T-helper 1 cell (primary cell): ENCODE data around the gene KIRREL3.

Source experiments
- DNase-seq, 5 donors: peaks; one replicate each; pipeline ENCODE4 v3.0.0-alpha.2; 2012 to 2020

Gene KIRREL3

GRCh38 chr11:126548581-126549550 lies 451.7 kb downstream of the KIRREL3 start:
- DNase-seq: no peak

- no peak for DNase-seq
These were observed 452.9 kb downstream of the KIRREL3 start for GRCh38 chr11:126547691-126548090.

GRCh38 chr11:126547161-126547560 lies 453.4 kb downstream of the KIRREL3 start:
- no peak for DNase-seq

- DNase-seq: no peak
These were observed 453.9 kb downstream of the KIRREL3 start for GRCh38 chr11:126546694-126547093.

GRCh38 chr11:126546191-126546590 lies 454.4 kb downstream of the KIRREL3 start:
- DNase-seq: no peak

- no peak for DNase-seq
These were observed 455.5 kb downstream of the KIRREL3 start for GRCh38 chr11:126545057-126545555.

- no peak for DNase-seq
These were observed 456.2 kb downstream of the KIRREL3 start for GRCh38 chr11:126544108-126545056.

- DNase-seq: no peak
These were observed 456.9 kb downstream of the KIRREL3 start for GRCh38 chr11:126543691-126544090.

GRCh38 chr11:126542334-126543015 lies 458.1 kb downstream of the KIRREL3 start:
- DNase-seq: no peak

GRCh38 chr11:126538071-126538470 lies 462.5 kb downstream of the KIRREL3 start:
- DNase-seq: no peak

- no peak for DNase-seq
These were observed 463.1 kb downstream of the KIRREL3 start for GRCh38 chr11:126537492-126537891.

- DNase-seq: no peak
These were observed 466.3 kb downstream of the KIRREL3 start for GRCh38 chr11:126534141-126534805.

- no peak for DNase-seq
These were observed 467.0 kb downstream of the KIRREL3 start for GRCh38 chr11:126533560-126533959.

- no peak for DNase-seq
These were observed 470.2 kb downstream of the KIRREL3 start for GRCh38 chr11:126530416-126530815.

- DNase-seq: no peak
These were observed 471.5 kb downstream of the KIRREL3 start for GRCh38 chr11:126529037-126529436.

GRCh38 chr11:126528075-126528474 lies 472.5 kb downstream of the KIRREL3 start:
- no peak for DNase-seq

GRCh38 chr11:126527651-126528050 lies 472.9 kb downstream of the KIRREL3 start:
- no peak for DNase-seq

GRCh38 chr11:126526471-126526870 lies 474.1 kb downstream of the KIRREL3 start:
- no peak for DNase-seq

- no peak for DNase-seq
These were observed 474.9 kb downstream of the KIRREL3 start for GRCh38 chr11:126525702-126526101.

- no peak for DNase-seq
These were observed 475.4 kb downstream of the KIRREL3 start for GRCh38 chr11:126525216-126525615.

GRCh38 chr11:126523441-126524205 lies 476.9 kb downstream of the KIRREL3 start:
- no peak for DNase-seq
